Stimulated activated CD8-positive, alpha-beta memory T cell treated with anti-CD3 and anti-CD28 coated beads, Interleukin-7, amount 100 ng/mL, for 1 hour (primary cell): ENCODE results near the gene TPO.
"Not testable (repeated sequence)": the region's sequence is repeated elsewhere in the genome, so short reads cannot be mapped to it uniquely, and the experiment has no call there.

Source experiments
- DNase-seq, 2 donors: peaks; one replicate each; pipeline ENCODE4 v3.0.0-alpha.2; 2020; ENCODE audit warnings: low read depth in 2 of 2

Gene TPO

GRCh38 chr2:1501991-1502390, 88.7 kb downstream of the TPO start:
- DNase-seq: no peak

- DNase-seq: no peak
Observed at GRCh38 chr2:1502891-1503304, 89.6 kb downstream of the TPO start.

- DNase-seq: no peak
Observed at GRCh38 chr2:1503471-1504310, 90.4 kb downstream of the TPO start.

- no peak for DNase-seq
Observed at GRCh38 chr2:1504311-1504750, 91.1 kb downstream of the TPO start.

- DNase-seq: no peak
Observed at GRCh38 chr2:1505031-1505441, 91.8 kb downstream of the TPO start.

- DNase-seq: no peak
Observed at GRCh38 chr2:1509271-1510065, 96.2 kb downstream of the TPO start.

- DNase-seq: no peak
Observed at GRCh38 chr2:1510176-1510575, 96.9 kb downstream of the TPO start.

- DNase-seq: no peak
Observed at GRCh38 chr2:1511455-1511854, 98.2 kb downstream of the TPO start.

GRCh38 chr2:1512321-1513289, 99.3 kb downstream of the TPO start:
- no peak for DNase-seq

- no peak for DNase-seq
Observed at GRCh38 chr2:1514391-1515072, 101.3 kb downstream of the TPO start.

- no peak for DNase-seq
Observed at GRCh38 chr2:1515073-1515430, 101.8 kb downstream of the TPO start.

- DNase-seq: no peak
Observed at GRCh38 chr2:1515986-1516797, 102.9 kb downstream of the TPO start.

GRCh38 chr2:1516798-1517060, 103.5 kb downstream of the TPO start:
- DNase-seq: no peak

GRCh38 chr2:1517291-1517690, 104.0 kb downstream of the TPO start:
- not testable (repeated sequence) for DNase-seq

- DNase-seq: no peak
Observed at GRCh38 chr2:1517786-1518185, 104.5 kb downstream of the TPO start.

GRCh38 chr2:1518331-1518803, 105.1 kb downstream of the TPO start:
- no peak for DNase-seq

GRCh38 chr2:1518867-1519530, 105.7 kb downstream of the TPO start:
- no peak for DNase-seq

- no peak for DNase-seq
Observed at GRCh38 chr2:1521191-1521877, 108.1 kb downstream of the TPO start.
